ENCODE measurements around the gene OR10H1.
"Not testable (repeated sequence)": the region's sequence is repeated elsewhere in the genome, so short reads cannot be mapped to it uniquely, and the experiment has no call there.

Gene OR10H1, protein sequence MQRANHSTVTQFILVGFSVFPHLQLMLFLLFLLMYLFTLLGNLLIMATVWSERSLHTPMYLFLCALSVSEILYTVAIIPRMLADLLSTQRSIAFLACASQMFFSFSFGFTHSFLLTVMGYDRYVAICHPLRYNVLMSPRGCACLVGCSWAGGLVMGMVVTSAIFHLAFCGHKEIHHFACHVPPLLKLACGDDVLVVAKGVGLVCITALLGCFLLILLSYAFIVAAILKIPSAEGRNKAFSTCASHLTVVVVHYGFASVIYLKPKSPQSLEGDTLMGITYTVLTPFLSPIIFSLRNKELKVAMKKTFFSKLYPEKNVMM

DNA sequence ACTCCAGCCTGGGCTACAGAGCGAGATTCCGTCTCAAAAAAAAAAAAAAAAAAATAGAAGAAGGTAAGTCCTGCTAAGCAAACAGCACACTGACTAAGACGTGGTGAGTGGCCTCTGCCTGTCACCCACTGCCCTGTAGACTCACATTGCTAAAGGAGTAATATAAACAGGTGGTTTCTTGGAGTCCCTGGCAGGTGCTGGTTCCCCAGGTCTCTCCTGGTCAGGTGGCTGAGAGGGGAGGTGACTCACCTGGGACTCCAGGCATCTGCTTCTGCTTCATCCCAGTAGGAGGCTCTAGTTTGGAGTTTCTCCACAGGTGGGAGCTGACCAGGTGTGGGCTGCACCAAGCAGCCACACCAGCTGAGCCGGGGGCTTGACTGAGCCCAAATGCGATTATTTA is at the start of gene OR10H1:
TSS of gene OR10H1 (minus strand) at position 359 of the 400 bp plus-strand sequence. CDS start 7,627 bp downstream, outside the sequence.
- no peak for DNase-seq (ENCODE audit: low spot score)

DNA sequence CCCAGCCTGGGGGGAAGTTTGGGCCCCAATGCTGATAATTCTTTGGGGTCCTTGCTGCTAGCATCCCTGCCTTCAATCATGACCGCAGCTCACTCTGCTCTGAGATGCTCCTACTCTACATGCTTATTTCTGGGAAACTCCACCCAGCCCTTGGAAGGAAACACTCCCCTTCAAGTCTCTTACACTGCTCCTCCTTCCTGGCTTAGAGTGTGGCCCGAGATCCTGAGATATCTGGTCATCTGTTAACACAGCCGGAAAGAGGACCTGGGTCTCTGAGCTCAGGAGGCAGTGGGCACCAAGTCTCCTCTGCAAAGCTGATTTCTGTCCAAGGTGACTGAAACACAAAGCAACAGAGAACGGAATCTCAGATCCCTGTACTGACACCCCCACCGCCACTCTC is 49.4 kb upstream of the OR10H1 start:
- no peak for DNase-seq (ENCODE audit: low spot score)

DNA sequence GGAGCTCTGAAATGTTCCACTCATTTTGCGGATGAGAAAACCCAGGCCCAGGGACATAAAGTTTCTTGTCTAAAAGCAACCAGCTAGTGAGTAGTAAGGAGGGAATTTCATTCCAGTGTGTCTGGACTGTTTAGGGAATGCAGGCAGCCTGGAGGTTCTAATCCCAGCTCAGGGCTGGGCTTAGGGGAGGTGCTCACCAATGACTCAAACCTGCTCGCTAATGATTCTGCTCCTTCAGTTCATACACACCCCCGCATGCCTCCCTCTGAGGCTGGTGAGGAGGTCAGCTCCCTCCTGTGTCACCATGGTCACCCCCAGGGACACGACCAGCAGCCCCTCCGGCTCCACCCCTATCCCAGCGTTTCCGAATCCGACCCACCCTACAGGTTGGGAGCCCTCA is 47.8 kb upstream of the OR10H1 start:
- no peak for DNase-seq (ENCODE audit: low spot score)

DNA sequence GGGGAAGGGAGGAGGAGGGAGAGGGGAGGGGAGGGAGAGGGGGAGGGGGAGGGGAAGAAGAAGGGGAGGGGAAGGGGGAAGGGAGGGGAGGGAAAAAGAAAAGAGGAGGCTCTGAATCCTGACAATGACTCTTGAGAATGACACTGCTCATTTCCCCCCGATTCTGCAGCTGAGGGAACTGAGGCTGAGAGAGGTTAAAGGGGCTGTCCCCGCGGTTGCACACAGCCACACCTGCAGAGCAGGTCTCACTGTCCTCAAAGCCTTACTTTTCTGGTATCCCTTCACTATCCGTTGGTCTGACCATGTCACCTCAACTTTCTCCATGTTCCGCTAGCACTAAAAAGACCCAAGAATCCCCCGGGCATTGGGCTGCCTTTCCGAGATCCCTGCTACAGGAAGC is 47.0 kb upstream of the OR10H1 start:
- no peak for DNase-seq (ENCODE audit: low spot score)

DNA sequence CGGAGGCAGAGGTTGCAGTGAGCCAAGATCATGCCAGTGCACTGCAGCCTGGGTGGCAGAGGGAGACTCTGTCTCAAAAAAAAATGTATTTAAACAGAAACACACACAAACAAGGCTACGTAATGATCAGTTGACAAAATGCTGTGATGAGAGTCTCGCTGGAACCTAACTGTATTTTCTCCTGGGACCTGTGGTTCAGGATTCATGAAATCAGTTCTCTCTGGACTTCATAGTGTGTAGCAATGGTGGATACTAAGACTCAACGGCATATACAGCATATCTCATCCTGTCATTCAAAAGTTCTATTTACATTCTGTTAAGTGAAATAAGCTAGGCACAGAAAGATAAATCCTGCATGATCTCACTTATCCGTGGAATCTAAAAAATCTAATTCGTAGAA is 45.1 kb upstream of the OR10H1 start:
- no peak for DNase-seq (ENCODE audit: low spot score)

DNA sequence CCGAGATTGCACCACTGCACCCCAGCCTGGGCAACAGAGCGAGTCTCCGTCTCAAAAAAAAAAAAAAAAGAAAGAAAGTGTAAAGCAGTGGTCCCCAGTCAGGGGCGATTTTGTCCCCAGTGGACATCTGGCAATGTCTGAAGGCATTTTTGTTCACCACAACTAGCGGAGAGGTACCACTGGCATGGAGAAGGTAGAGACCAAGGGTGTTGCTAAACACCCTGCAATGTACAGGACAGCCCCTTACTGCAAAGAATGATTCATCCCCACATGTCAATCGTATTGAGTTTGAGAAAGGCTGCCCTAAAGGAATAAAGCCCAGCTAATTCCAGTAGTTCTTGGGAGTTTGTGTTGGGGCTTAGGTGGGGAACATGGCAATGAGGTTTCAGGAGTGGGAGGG is 43.7 kb upstream of the OR10H1 start:
- no peak for DNase-seq (ENCODE audit: low spot score)

DNA sequence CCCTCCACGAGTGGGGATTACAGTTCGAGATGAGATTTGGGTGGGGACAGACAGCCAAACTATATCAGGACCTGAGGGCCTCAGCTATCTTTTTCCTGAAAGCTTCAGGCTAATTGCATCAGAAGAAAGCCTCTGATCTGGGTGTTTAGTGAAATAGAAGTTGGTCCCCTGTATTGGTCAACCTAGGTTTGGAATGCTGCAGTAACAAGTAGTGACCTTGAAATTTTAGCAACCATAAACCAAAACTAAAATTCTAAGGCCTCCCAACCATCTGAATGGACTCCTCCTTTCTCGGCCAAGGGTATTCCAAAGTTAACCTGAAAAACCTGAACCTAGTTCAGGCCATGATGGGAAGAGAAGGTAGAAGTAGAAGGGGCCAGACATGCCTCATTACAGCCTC is 34.9 kb upstream of the OR10H1 start:
- DNase-seq (ENCODE audit: low spot score) = no peak

DNA sequence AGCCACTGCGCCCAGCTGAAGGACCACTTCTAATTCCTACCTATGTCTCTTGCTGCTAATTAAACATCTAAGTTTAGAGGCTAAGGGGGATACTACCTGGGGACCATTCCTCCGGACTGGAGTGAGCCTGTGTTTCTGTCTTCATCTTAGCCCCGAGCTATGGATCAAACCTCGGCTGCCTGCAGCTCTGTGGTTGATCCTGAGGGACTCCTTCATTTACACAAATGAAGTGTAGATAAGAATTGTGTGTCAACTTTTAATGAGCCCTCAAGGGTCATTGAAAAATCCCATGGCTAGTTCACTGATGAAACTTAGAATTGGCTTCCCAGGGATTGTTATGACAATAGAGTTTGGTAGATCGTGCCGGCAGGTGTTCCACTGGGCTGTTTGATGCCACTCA is 31.5 kb upstream of the OR10H1 start:
- no peak for DNase-seq (ENCODE audit: low spot score)

DNA sequence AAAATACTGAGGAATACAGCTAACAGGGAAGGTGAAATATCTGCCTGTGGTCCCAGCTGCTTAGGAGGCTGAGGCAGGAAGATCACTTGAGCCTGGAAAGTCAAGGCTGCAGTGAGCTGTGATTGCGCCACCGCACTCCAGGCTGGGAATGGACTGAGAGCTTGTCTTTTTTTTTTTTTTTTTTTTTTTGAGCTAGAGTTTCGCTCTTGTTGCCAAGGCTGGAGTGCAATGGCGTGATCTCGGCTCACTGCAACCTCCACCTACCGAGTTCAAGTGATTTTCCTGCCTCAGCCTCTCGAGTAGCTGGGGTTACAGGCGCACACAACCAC is 28.4 kb upstream of the OR10H1 start:
- DNase-seq (ENCODE audit: low spot score) = not testable (repeated sequence)

DNA sequence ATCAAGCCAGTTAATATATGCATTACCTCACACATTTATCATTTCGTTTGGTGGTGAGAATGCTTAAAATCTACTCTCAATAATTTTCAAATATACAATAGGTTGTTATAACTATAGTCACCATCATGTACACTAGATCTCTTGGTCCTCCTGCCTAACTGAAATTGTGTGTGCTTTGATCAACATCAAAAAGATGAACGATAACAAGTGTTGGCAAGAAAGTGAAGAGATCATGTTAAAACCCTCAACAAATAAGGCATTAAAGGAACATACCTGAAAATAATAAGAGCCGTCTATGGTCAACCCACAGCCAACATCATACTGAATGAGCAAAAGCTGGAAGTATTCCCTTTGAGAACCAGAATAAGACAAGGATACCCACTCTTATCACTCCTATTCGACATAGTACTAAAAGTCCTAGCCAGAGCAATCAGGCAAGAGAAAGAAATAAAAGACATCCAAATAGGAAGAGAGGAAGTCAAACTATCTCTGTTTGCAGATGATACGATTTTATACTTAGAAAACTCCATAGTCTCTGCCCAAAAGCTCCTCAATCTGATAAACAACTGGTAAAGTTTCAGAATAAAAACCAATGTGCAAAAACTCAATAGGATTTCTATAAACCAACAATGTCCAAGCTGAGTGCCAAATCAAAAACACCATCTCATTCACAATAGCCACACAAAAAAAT is 27.9 kb upstream of the OR10H1 start:
- DNase-seq (ENCODE audit: low spot score) = no peak

DNA sequence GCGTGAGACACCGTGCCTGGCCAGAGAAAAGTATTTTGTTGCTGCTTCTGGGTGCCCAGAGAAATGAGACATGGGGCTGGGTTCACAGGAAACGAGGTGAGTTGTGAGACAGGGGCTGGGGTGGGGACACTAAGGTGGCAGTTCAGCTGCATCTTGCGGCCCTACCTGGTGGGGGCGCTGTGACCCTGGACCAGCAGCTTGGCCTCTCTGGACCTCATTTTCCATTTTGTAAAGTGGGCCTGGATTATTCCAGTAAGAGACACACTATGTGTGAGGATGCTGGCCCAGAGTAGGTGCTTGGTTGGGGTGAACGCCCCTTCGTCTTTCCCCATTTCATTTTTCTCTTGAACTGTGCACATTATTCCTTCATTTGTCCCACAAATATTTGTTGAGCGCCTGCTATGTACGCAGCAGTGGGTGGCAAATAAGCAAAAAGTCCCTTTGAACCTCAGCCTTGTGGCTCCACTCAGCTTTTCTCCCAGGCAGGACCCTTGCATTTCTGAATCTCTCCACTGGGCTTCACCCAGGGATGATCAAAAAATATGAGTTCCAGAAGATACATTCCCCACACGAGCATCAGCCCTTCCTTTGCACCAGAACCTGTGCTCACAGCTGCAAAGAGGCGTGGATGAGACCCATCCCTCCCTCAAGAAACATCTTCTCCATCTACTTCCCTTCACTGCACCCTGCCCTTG is 26.6 kb upstream of the OR10H1 start:
- DNase-seq (ENCODE audit: low spot score) = no peak

DNA sequence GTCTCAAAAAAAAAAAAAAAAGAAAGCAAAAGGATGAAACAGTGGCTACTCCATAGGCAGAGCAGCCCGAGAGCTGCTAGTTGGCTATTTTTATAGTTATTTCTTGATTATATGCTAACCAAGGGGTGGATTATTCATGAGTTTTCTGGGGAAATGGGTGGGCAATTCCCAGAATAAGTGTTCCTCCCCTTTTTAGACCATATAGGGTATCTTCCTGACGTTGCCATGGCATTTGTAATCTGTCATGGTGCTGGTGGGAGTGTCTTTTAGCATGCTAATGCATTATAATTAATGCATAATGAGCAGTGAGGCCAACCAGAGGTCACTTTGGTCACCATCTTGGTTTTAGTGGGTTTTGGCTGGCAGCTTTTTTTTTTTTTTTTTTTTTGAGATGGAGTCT is 25.4 kb upstream of the OR10H1 start:
- no peak for DNase-seq (ENCODE audit: low spot score)

DNA sequence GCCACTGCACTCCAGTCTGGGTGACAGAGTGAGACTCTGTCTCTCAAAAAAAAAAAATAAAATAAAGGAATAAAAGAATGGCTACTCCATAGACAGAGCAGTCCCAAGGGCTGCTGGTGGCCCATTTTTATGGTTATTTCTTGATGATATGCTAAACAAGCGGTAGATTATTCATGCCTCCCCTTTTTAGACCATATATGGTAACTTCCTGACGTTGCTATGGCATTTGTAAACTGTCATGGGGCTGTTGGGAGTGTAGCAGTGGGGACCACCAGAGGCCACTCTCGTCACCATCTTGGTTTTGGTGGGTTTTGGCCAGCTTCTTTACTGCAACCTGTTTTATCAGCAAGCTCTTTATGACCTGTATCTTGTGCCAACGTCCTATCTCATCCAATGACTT is 24.4 kb upstream of the OR10H1 start:
- DNase-seq (ENCODE audit: low spot score) = not testable (repeated sequence)

DNA sequence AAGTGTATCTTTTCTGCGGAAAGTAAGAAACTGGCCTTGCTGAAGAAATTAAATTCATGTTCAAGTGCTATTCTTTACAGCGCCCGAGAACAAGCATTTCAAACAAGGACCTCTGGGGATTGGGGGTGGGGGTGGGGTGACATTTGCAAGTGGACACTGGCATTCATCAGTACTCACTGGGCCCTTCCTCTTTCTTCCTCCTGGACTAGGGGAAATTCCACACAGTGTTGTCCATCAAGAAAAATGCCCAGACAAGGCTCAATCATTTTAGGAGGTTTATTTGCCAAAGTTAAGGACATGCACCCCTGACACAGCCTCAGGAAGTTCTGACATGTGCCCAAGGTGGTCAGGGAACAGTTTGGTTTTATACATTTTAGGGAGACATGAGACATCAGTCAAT is 22.9 kb upstream of the OR10H1 start:
- DNase-seq (ENCODE audit: low spot score) = no peak

DNA sequence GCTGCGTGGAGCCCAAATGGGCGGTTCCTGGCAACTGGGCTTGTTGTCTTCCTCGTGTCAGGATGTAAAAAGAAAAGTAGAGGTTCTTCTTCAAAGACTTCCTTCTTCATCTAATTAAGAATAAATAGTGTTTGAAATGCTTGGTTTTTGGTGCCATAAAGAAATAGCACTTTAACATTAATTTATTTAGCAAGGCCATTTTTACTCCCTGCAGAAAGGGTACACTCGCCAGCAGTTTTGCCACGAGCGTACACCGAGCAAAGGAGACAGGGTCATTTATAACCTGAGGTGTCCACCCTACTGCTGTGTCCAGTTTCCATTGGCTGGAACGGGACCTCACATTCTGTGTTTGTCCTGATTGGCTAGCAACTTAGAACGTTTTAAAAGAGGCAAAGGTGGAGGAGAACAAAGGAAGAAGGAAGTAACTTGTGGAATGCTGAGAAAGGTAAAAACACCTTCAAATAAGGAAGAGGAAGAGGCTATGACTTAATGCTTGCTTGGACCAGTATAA is 21.8 kb upstream of the OR10H1 start:
- DNase-seq (ENCODE audit: low spot score) = no peak

DNA sequence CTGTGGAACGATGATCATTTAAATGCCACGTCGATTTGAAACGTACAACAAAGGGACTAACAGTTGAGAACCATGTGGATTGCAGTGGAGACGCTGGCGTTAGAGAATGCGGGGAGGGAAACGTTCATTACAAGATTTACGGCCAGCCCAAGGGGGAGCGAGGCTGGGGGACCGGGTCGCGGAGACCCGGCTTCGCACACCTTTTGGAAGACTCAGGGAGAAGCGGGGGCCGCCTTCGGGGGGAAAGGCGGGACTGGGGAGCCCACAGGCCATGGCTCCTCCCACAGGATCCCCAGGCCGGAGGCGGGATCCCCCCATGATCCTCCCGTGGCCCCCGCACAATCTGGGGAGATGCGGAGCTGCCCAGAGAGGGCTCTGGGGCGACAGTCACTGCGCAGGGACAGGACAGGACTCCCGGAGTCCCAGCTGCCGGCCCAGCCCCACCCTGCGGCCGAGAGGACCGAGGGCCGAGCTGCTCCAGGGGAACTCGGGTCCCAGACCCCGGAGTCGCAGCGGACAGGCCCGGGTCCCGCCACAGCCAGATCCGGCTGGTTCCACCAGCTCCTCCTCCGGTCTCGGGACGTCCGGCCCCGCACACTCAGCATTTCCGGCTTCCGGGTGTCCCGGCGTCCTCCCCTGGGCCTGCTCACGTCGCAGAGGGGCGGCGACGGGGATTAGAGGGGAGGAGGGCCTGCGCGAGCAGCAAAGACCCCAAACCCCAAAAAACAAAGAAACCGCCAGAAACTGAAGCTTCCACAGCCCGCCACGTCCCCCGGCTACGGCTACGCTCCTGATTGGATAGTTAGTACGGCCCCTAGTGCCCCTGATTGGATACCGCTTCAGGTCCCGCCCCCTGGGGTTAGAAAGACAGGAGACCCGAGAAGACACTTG is 21.1 kb upstream of the OR10H1 start:
- DNase-seq (ENCODE audit: low spot score) = peak; percentile 97

DNA sequence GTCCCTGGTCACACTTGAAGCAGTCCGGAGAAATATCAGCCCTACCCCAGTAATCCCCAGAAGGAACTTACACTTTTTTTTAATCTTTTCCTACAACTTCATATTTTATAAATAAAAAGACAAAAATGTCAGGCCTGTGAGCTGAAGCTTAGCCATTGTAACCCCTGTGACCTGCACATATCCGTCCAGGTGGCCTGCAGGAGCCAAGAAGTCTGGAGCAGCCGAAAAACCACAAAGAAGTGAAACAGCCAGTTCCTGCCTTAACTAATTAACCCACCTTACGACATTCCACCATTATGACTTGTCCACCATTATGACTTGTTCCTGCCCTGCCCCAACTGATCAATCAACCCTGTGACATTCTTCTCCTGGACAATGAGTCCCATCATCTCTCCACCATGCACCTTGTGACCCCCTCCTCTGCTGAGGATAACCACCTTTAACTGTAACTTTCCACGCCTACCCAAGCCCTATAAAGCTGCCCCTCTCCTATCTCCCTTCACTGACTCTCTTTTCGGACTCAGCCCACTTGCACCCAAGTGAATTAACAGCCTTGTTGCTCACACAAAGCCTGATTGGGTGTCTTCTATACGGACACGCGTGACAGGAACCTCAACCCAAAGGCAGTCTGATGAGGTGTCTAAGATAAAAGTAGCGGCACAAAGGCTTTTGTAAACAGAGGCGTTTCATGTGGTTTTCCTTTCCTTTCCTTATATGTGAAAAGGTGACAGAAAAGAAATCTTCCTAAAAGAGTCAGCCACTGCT is 20.3 kb upstream of the OR10H1 start:
- DNase-seq (ENCODE audit: low spot score) = peak; percentile 36

DNA sequence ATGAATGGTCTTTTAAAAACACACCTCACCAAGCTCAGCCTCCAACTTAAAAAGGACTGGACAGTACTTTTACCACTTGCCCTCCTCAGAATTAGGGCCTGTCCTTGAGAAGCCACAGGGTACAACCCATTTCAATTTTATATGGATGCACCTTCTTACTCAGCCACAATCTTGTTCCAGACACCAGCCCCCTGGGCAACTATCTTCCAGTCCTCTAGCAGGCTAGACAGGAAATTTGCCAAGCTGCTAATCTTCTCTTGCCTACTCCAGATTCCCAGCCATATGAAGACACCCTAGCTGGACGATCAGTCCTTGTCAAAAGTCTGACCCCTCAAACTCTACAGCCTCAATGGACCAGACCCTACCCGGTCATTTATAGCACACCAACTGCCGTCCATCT is 18.8 kb upstream of the OR10H1 start:
- not testable (repeated sequence) for DNase-seq (ENCODE audit: low spot score)

DNA sequence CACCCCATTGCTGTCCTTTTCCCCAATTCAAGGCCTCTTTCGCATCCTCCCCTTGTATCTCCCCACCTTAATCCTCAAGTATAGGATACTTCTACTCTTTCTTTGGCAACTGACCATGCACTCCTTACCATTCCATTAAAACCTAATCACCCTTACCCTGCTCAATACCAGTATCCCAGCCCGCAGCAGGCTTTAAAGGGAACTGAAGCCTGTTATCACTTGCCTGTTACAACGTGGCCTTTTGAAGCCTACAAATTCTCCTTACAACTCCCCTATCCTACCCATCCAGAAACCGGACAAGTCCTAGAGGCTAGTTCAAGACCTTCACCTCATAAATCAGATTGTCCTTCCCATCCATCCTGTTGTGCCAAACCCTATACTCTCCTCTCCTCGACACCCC is 16.2 kb upstream of the OR10H1 start:
- DNase-seq (ENCODE audit: low spot score) = no peak

DNA sequence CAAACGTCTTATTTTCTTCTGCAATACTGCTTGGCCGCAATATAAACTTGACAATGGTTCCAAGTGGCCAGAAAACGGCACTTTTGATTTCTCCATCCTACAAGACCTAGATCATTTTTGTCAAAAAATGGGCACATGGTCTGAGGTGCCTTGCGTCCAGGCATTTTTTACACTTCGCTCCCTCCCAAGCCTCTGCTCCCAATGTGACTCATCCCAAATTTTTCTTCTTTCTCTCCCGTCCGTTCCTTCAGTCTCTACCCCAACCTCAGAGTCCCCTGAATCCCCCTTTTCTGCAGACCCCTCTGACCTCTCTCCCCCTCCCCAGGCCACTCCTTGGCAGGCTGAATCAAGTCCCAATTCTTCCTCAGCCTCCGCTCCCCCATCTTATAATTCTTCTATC is 14.3 kb upstream of the OR10H1 start:
- DNase-seq (ENCODE audit: low spot score) = no peak

DNA sequence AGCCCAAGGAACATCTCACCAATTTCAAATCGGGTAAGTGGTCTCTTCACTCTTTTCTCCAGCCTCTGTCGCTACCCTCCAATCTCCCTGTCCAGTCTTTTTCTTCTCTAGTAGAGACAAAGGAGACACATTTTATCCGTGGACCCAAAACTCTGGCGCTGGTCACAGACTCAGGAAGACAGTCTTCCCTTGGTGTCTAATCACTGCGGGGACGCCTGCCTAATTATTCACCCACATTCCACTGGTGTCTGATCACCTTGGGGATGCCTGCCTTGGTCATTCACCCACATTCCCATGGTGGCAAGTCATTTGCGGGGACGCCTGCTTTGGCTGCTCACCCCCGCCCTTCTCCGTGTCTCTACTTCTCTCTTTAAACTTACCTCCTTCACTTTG is 13.8 kb upstream of the OR10H1 start:
- no peak for DNase-seq (ENCODE audit: low spot score)
